GM23338 (cell line): ENCODE results near the gene ADAM8. TPM values are rescaled to one million over a fixed set of nuclear protein-coding genes. Genes with fewer than 3 reads are reported as not detected.

Experiments
- ATAC-seq: fragments of 200-7000 bp; cut with Tn5 transposase; 3 replicates; pipeline ENCODE4 v1.9.1; 2020
- DNase-seq: peaks from one replicate; pipeline ENCODE4 v3.0.0-alpha.2; 2015; ENCODE audit warnings: low spot score
- H2AFZ ChIP-seq: fragments of 200-600 bp; sonication (generic); 2 replicates; pipeline ENCODE4 v1.8.0; 2016; ENCODE audit warnings: antibody characterized with exemption, mild to moderate bottlenecking, moderate library complexity
- H3F3A ChIP-seq: fragments of 200-600 bp; sonication (generic); replicated peaks from 2 replicates; pipeline ENCODE4 v1.8.0; 2017; ENCODE audit warnings: antibody characterized with exemption, mixed run types, low read depth
- H3K27ac ChIP-seq: fragments of 200-600 bp; sonication (generic); 2 replicates; pipeline ENCODE4 v1.6.1; 2016; ENCODE audit warnings: low read depth
- H3K27me3 ChIP-seq: fragments of 200-600 bp; sonication (generic); 2 replicates; pipeline ENCODE4 v1.8.0; 2016; ENCODE audit warnings: mild to moderate bottlenecking, mixed run types, moderate library complexity; ENCODE audit not compliant: insufficient read depth
- H3K36me3 ChIP-seq: fragments of 200-600 bp; sonication (generic); 2 replicates; pipeline ENCODE4 v1.8.0; 2016; ENCODE audit warnings: mild to moderate bottlenecking; ENCODE audit not compliant: insufficient read depth
- H3K4me1 ChIP-seq: fragments of 200-600 bp; sonication (generic); 2 replicates; pipeline ENCODE4 v1.8.0; 2016; ENCODE audit warnings: mild to moderate bottlenecking, moderate library complexity; ENCODE audit not compliant: insufficient read depth
- H3K4me2 ChIP-seq: fragments of 200-600 bp; sonication (generic); 2 replicates; pipeline ENCODE4 v1.7.1; 2017; ENCODE audit warnings: mixed run types
- H3K4me3 ChIP-seq: fragments of 200-600 bp; sonication (generic); 2 replicates; pipeline ENCODE4 v1.6.1; 2016; ENCODE audit warnings: mixed run types
- H3K79me2 ChIP-seq: fragments of 200-600 bp; sonication (generic); replicated peaks from 2 replicates; pipeline ENCODE4 v1.8.0; 2017; ENCODE audit warnings: mild to moderate bottlenecking; ENCODE audit not compliant: insufficient read depth
- H3K9me2 ChIP-seq: fragments of 200-600 bp; sonication (generic); 2 replicates; pipeline ENCODE4 v1.8.0; 2017; ENCODE audit not compliant: insufficient read depth
- H4K20me1 ChIP-seq: fragments of 200-600 bp; sonication (generic); replicated peaks from 2 replicates; pipeline ENCODE4 v1.8.0; 2017; ENCODE audit warnings: mild to moderate bottlenecking; ENCODE audit not compliant: insufficient read depth
- H3K27ac Mint-ChIP-seq: 2 replicates; pipeline ENCODE4 v1.8.0; 2020; ENCODE audit warnings: inconsistent platforms, mild to moderate bottlenecking, moderate library complexity, mixed read lengths
- H3K27me3 Mint-ChIP-seq: 3 replicates; pipeline ENCODE4 v1.8.0; 2022; ENCODE audit warnings: low read depth, mild to moderate bottlenecking, moderate library complexity, mixed read lengths, inconsistent platforms; ENCODE audit not compliant: insufficient read depth, poor library complexity
- H3K36me3 Mint-ChIP-seq: 3 replicates; pipeline ENCODE4 v1.8.0; 2021; ENCODE audit warnings: low read depth, mild to moderate bottlenecking, inconsistent platforms, moderate library complexity, mixed read lengths
- H3K4me1 Mint-ChIP-seq: 3 replicates; pipeline ENCODE4 v1.8.0; 2020; ENCODE audit warnings: mild to moderate bottlenecking, inconsistent platforms, mixed read lengths
- H3K4me3 Mint-ChIP-seq: 3 replicates; pipeline ENCODE4 v1.8.0; 2021; ENCODE audit warnings: moderate library complexity, mild to moderate bottlenecking, inconsistent platforms, mixed read lengths
- H3K9me3 Mint-ChIP-seq: 3 replicates; pipeline ENCODE4 v1.8.0; 2020; ENCODE audit warnings: moderate library complexity, mild to moderate bottlenecking, inconsistent platforms, mixed read lengths
- CREB1 ChIP-seq: fragments of 250-450 bp; sonication (Bioruptor Pico); IDR thresholded peaks from 2 replicates; pipeline ENCODE4 v1.5.0; 2020; ENCODE audit warnings: low read depth, mild to moderate bottlenecking, moderate library complexity
- EZH2 ChIP-seq: fragments of 200-600 bp; sonication (generic); IDR thresholded peaks from one replicate; pipeline ENCODE4 v1.8.0; 2017; ENCODE audit warnings: antibody characterized with exemption, mild to moderate bottlenecking, low read depth; ENCODE audit not compliant: unreplicated experiment
- EZH2phosphoT487 ChIP-seq: fragments of 200-600 bp; sonication (generic); IDR thresholded peaks from one replicate; pipeline ENCODE4 v1.8.1; 2018; ENCODE audit warnings: antibody characterized with exemption; ENCODE audit not compliant: unreplicated experiment
- JUNB ChIP-seq: IDR thresholded peaks from one replicate; pipeline ENCODE4 v1.6.1; 2016; ENCODE audit warnings: antibody characterized with exemption; ENCODE audit not compliant: unreplicated experiment
- NANOG ChIP-seq: IDR thresholded peaks from 2 replicates; pipeline ENCODE4 v1.6.1; 2016; ENCODE audit warnings: antibody characterized with exemption, borderline replicate concordance
- POLR2AphosphoS5 ChIP-seq: IDR thresholded peaks from 2 replicates; pipeline ENCODE4 v1.6.1; 2016; ENCODE audit warnings: antibody characterized with exemption, low read depth
- STAT1 ChIP-seq: IDR thresholded peaks from one replicate; pipeline ENCODE4 v1.6.1; 2016; ENCODE audit warnings: antibody characterized with exemption; ENCODE audit not compliant: unreplicated experiment
- ZNF114 ChIP-seq: fragments of 250-450 bp; sonication (Bioruptor Pico); IDR thresholded peaks from 2 replicates; pipeline ENCODE4 v1.5.0; 2020; ENCODE audit warnings: mild to moderate bottlenecking, moderate library complexity
- polyA plus RNA-seq: library from polyadenylated mRNA; unstranded; fragments of >200 nt; fragmentation: Nextera tagmentation; extraction: Ambion mirVana; gene quantifications from 2 replicates; pipeline ENCODE4 v1.2.1, GENCODE V29; 2016
- total RNA-seq: library from RNA; depleted of rRNA; stranded (reverse); fragments of >200 nt; shearing (Covaris generic); gene quantifications from 2 replicates; pipeline ENCODE4 v1.2.3, GENCODE V29; 2014
- TF ChIP-seq, protein P1 (sequence below): IDR thresholded peaks from one replicate; pipeline ENCODE4 v1.6.1; 2018; ENCODE audit warnings: antibody characterized with exemption; ENCODE audit not compliant: unreplicated experiment
- TF ChIP-seq, protein P2 (sequence below): IDR thresholded peaks from 2 replicates; pipeline ENCODE4 v1.6.1; 2016; ENCODE audit warnings: antibody characterized with exemption
- TF ChIP-seq, protein P3 (sequence below): fragments of 250-450 bp; sonication (Bioruptor Pico); IDR thresholded peaks from 2 replicates; pipeline ENCODE4 v1.5.0; 2020; ENCODE audit warnings: mild to moderate bottlenecking, moderate library complexity

The ADAM8 gene
- total and polyA plus RNA-seq, 2 experiments from 2014 or later: 1.9 to 5.5 TPM

DNA sequence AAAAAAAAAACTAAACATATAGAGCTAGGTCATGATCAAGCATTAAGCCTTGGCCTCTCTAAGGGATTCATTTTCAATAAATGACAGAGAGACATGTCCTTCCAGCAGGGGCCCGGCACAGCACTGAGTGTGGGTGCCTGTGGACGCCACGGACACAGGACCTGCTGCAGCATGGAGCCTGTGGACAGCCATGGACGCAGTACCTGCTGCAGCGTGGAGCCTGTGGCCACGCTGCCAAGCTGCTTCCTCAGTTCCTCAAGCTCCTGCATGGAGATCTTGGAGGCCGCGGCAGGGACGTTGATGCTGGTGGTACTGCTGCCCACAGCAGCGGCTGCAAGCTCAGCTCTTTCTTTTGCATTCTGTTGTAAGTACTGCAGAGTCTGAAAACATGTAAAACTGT is 22.6 kb upstream of the ADAM8 start (continued):
- TF ChIP-seq, protein P1, sequence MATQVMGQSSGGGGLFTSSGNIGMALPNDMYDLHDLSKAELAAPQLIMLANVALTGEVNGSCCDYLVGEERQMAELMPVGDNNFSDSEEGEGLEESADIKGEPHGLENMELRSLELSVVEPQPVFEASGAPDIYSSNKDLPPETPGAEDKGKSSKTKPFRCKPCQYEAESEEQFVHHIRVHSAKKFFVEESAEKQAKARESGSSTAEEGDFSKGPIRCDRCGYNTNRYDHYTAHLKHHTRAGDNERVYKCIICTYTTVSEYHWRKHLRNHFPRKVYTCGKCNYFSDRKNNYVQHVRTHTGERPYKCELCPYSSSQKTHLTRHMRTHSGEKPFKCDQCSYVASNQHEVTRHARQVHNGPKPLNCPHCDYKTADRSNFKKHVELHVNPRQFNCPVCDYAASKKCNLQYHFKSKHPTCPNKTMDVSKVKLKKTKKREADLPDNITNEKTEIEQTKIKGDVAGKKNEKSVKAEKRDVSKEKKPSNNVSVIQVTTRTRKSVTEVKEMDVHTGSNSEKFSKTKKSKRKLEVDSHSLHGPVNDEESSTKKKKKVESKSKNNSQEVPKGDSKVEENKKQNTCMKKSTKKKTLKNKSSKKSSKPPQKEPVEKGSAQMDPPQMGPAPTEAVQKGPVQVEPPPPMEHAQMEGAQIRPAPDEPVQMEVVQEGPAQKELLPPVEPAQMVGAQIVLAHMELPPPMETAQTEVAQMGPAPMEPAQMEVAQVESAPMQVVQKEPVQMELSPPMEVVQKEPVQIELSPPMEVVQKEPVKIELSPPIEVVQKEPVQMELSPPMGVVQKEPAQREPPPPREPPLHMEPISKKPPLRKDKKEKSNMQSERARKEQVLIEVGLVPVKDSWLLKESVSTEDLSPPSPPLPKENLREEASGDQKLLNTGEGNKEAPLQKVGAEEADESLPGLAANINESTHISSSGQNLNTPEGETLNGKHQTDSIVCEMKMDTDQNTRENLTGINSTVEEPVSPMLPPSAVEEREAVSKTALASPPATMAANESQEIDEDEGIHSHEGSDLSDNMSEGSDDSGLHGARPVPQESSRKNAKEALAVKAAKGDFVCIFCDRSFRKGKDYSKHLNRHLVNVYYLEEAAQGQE: no peak
- TF ChIP-seq, protein P2, sequence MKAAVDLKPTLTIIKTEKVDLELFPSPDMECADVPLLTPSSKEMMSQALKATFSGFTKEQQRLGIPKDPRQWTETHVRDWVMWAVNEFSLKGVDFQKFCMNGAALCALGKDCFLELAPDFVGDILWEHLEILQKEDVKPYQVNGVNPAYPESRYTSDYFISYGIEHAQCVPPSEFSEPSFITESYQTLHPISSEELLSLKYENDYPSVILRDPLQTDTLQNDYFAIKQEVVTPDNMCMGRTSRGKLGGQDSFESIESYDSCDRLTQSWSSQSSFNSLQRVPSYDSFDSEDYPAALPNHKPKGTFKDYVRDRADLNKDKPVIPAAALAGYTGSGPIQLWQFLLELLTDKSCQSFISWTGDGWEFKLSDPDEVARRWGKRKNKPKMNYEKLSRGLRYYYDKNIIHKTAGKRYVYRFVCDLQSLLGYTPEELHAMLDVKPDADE: no peak
- TF ChIP-seq EZH2phosphoT487 (no peak), EZH2 (no peak), NANOG (no peak), POLR2AphosphoS5 (no peak)

DNA sequence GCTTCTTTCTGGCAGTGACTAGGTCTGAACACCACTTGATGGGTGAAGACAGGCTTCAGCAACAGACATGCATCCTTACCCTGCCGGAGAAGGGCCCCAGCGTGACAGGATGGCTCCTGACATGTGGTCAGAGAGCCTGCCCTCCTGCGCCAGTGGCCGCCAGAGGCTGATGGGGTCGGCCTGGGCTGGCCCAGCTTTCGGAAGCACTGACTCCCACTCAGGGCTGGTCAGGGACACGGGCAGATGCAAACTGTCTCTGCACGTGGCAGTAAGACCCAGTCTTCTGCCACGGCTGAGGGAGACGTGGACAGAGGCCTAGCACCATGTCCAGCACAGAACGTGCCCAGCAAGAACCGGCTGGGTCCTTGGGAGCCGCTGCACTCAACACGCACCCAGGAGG is 21.8 kb upstream of the ADAM8 start:
- H3K36me3 Mint-ChIP-seq: peaks cover 71% of the 10 kb centered on the region
- Histone ChIP-seq H3K36me3 (peaks cover 17% of the 10 kb centered on the region), H3K9me2 (no peaks in the 10 kb centered on the region), H3K4me1 (no peaks in the 10 kb centered on the region), H3K27ac (no peak overlapping the region), H3K4me2 (no peak overlapping the region), H3F3A (no peaks in the 10 kb centered on the region; the same call in 1 of the 2 replicates), H4K20me1 (no peaks in the 10 kb centered on the region; the same call in 1 of the 2 replicates), H3K4me3 (no peak overlapping the region), H3K27me3 (no peaks in the 10 kb centered on the region), H2AFZ (no peak overlapping the region), H3K79me2 (peaks cover 3% of the 10 kb centered on the region; the same call in 1 of the 2 replicates)
- DNase-seq (no peak), ATAC-seq (no peak)
- peaks cover 2% of the 10 kb centered on the region for H3K27me3 Mint-ChIP-seq
- no peaks in the 10 kb centered on the region for H3K4me1 Mint-ChIP-seq
- TF ChIP-seq ZNF114 (CRISPR knock-in tag) (no peak), POLR2AphosphoS5 (no peak), JUNB (no peak), NANOG (no peak), EZH2 (no peak), CREB1 (CRISPR knock-in tag) (no peak), STAT1 (no peak)
- TF ChIP-seq, protein P3, sequence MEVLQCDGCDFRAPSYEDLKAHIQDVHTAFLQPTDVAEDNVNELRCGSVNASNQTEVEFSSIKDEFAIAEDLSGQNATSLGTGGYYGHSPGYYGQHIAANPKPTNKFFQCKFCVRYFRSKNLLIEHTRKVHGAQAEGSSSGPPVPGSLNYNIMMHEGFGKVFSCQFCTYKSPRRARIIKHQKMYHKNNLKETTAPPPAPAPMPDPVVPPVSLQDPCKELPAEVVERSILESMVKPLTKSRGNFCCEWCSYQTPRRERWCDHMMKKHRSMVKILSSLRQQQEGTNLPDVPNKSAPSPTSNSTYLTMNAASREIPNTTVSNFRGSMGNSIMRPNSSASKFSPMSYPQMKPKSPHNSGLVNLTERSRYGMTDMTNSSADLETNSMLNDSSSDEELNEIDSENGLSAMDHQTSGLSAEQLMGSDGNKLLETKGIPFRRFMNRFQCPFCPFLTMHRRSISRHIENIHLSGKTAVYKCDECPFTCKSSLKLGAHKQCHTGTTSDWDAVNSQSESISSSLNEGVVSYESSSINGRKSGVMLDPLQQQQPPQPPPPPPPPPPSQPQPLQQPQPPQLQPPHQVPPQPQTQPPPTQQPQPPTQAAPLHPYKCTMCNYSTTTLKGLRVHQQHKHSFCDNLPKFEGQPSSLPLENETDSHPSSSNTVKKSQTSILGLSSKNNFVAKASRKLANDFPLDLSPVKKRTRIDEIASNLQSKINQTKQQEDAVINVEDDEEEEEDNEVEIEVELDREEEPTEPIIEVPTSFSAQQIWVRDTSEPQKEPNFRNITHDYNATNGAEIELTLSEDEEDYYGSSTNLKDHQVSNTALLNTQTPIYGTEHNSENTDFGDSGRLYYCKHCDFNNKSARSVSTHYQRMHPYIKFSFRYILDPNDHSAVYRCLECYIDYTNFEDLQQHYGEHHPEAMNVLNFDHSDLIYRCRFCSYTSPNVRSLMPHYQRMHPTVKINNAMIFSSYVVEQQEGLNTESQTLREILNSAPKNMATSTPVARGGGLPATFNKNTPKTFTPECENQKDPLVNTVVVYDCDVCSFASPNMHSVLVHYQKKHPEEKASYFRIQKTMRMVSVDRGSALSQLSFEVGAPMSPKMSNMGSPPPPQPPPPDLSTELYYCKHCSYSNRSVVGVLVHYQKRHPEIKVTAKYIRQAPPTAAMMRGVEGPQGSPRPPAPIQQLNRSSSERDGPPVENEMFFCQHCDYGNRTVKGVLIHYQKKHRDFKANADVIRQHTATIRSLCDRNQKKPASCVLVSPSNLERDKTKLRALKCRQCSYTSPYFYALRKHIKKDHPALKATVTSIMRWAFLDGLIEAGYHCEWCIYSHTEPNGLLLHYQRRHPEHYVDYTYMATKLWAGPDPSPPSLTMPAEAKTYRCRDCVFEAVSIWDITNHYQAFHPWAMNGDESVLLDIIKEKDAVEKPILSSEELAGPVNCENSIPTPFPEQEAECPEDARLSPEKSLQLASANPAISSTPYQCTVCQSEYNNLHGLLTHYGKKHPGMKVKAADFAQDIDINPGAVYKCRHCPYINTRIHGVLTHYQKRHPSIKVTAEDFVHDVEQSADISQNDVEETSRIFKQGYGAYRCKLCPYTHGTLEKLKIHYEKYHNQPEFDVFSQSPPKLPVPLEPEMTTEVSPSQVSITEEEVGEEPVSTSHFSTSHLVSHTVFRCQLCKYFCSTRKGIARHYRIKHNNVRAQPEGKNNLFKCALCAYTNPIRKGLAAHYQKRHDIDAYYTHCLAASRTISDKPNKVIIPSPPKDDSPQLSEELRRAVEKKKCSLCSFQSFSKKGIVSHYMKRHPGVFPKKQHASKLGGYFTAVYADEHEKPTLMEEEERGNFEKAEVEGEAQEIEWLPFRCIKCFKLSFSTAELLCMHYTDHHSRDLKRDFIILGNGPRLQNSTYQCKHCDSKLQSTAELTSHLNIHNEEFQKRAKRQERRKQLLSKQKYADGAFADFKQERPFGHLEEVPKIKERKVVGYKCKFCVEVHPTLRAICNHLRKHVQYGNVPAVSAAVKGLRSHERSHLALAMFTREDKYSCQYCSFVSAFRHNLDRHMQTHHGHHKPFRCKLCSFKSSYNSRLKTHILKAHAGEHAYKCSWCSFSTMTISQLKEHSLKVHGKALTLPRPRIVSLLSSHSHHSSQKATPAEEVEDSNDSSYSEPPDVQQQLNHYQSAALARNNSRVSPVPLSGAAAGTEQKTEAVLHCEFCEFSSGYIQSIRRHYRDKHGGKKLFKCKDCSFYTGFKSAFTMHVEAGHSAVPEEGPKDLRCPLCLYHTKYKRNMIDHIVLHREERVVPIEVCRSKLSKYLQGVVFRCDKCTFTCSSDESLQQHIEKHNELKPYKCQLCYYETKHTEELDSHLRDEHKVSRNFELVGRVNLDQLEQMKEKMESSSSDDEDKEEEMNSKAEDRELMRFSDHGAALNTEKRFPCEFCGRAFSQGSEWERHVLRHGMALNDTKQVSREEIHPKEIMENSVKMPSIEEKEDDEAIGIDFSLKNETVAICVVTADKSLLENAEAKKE (CRISPR knock-in tag): no peak
- TF ChIP-seq, protein P2: no peak
- no peaks in the 10 kb centered on the region for H3K9me3 Mint-ChIP-seq
- H3K4me3 Mint-ChIP-seq: no peak overlapping the region
- H3K27ac Mint-ChIP-seq: no peak overlapping the region
